IMR-90 (cell line): ENCODE results near the gene MDM4. TPM values are rescaled to one million over a fixed set of nuclear protein-coding genes. Genes with fewer than 3 reads are reported as not detected.

Experiments
- ATAC-seq: fragments of 200-7000 bp; cut with Tn5 transposase; 2 replicates; pipeline ENCODE4 v1.9.1; 2020; ENCODE audit warnings: low read depth, mild to moderate bottlenecking, moderate library complexity
- BruUV-seq: library from RNA; stranded (reverse); fragments of 400-500 nt; replicated peaks from 2 replicates; lab custom pipeline; 2021; lab: Mats Ljungman, UMichigan
- CTCF ChIA-PET: fragments of 300-600 bp; formaldehyde crosslinking; extraction: SDS; loops from one replicate; lab custom pipeline; 2021; ENCODE audit warnings: antibody characterized with exemption; lab: Yijun Ruan, JAX
- POLR2A ChIA-PET: fragments of 300-600 bp; sonication (Branson Sonifier 250); formaldehyde crosslinking; loops from one replicate; lab custom pipeline; 2022; ENCODE audit warnings: antibody characterized with exemption; ENCODE audit not compliant: unreplicated experiment; lab: Charles Lee
- DNase-seq: peaks from one replicate; pipeline ENCODE4 v3.0.0; 2013
- H2AFZ ChIP-seq: replicated peaks from 2 replicates; pipeline ENCODE3; 2013; ENCODE audit warnings: low read length, mild to moderate bottlenecking; ENCODE audit not compliant: poor library complexity
- H2AK5ac ChIP-seq: 2 replicates; pipeline ENCODE4 v1.6.1; 2013; ENCODE audit warnings: low read depth, low read length, inconsistent platforms
- H2AK9ac ChIP-seq: replicated peaks from 2 replicates; pipeline ENCODE3; 2013; ENCODE audit warnings: mild to moderate bottlenecking, low read depth, low read length, moderate library complexity; ENCODE audit not compliant: poor library complexity
- H2BK120ac ChIP-seq: 2 replicates; pipeline ENCODE4 v1.6.1; 2013; ENCODE audit warnings: low read depth, low read length, inconsistent platforms
- H2BK15ac ChIP-seq: 3 replicates; pipeline ENCODE4 v1.6.1; 2013; ENCODE audit warnings: low read depth, low read length, inconsistent platforms
- H2BK20ac ChIP-seq: 2 replicates; pipeline ENCODE4 v1.6.1; 2013; ENCODE audit warnings: low read depth, mild to moderate bottlenecking, inconsistent platforms, low read length, moderate library complexity
- H2BK5ac ChIP-seq: 2 replicates; pipeline ENCODE4 v1.6.1; 2013; ENCODE audit warnings: mild to moderate bottlenecking, low read depth, low read length, inconsistent platforms; ENCODE audit not compliant: poor library complexity, severe bottlenecking
- H3K14ac ChIP-seq: replicated peaks from 2 replicates; pipeline ENCODE4 v1.6.1; 2013; ENCODE audit warnings: low read depth, low read length, inconsistent platforms
- H3K18ac ChIP-seq: 2 replicates; pipeline ENCODE4 v1.6.1; 2013; ENCODE audit warnings: low read depth, low read length, control low read depth
- H3K23ac ChIP-seq: 2 replicates; pipeline ENCODE4 v1.6.1; 2013; ENCODE audit warnings: low read depth, low read length, inconsistent platforms
- H3K27ac ChIP-seq: 2 replicates; pipeline ENCODE4 v1.5.1; 2013; ENCODE audit warnings: mild to moderate bottlenecking, control low read depth, low read length; ENCODE audit not compliant: insufficient read depth
- H3K27me3 ChIP-seq: 2 replicates; pipeline ENCODE4 v1.6.1; 2013; ENCODE audit warnings: low read length; ENCODE audit not compliant: control insufficient read depth, insufficient read depth
- H3K36me3 ChIP-seq: 2 replicates; pipeline ENCODE4 v1.6.1; 2013; ENCODE audit warnings: low read length, mixed read lengths; ENCODE audit not compliant: control insufficient read depth, insufficient read depth
- H3K4ac ChIP-seq: 2 replicates; pipeline ENCODE4 v1.6.1; 2013; ENCODE audit warnings: low read depth, low read length, inconsistent platforms
- H3K4me1 ChIP-seq: 2 replicates; pipeline ENCODE4 v1.6.1; 2013; ENCODE audit warnings: low read length, mixed read lengths; ENCODE audit not compliant: control insufficient read depth, insufficient read depth
- H3K4me2 ChIP-seq: 2 replicates; pipeline ENCODE4 v1.6.1; 2013; ENCODE audit warnings: low read depth, mild to moderate bottlenecking, control low read depth, low read length, moderate library complexity
- H3K4me3 ChIP-seq: 2 replicates; pipeline ENCODE4 v1.5.1; 2013; ENCODE audit warnings: low read depth, mild to moderate bottlenecking, control low read depth, low read length, moderate library complexity; ENCODE audit not compliant: insufficient read depth
- H3K56ac ChIP-seq: 2 replicates; pipeline ENCODE4 v1.6.1; 2013; ENCODE audit warnings: low read length, inconsistent platforms; ENCODE audit not compliant: insufficient read depth; ENCODE audit errors: extremely low read depth
- H3K79me1 ChIP-seq, 2 experiments: 2 replicates each; pipeline ENCODE4 v1.6.1; 2013; ENCODE audit warnings: low read length in 2 of 2, inconsistent platforms in 1 of 2, low read depth in 1 of 2
- H3K9ac ChIP-seq: 2 replicates; pipeline ENCODE4 v1.6.1; 2013; ENCODE audit warnings: low read depth, low read length, control low read depth
- H3K9me1 ChIP-seq: 2 replicates; pipeline ENCODE4 v1.6.1; 2013; ENCODE audit warnings: low read length, inconsistent platforms; ENCODE audit not compliant: insufficient read depth
- H3K9me3 ChIP-seq: 2 replicates; pipeline ENCODE4 v1.6.1; 2013; ENCODE audit warnings: low read length; ENCODE audit not compliant: control insufficient read depth, insufficient read depth
- H4K20me1 ChIP-seq: 2 replicates; pipeline ENCODE4 v1.6.1; 2013; ENCODE audit warnings: low read length, inconsistent platforms; ENCODE audit not compliant: insufficient read depth
- H4K5ac ChIP-seq: 2 replicates; pipeline ENCODE4 v1.6.1; 2013; ENCODE audit warnings: mild to moderate bottlenecking, low read depth, low read length, control low read depth
- H4K8ac ChIP-seq, 2 experiments: 2 replicates each; pipeline ENCODE4 v1.6.1; 2013; ENCODE audit warnings: low read depth in 2 of 2, low read length in 2 of 2, control low read depth in 1 of 2, inconsistent platforms in 1 of 2
- H4K91ac ChIP-seq: 2 replicates; pipeline ENCODE4 v1.6.1; 2013; ENCODE audit warnings: low read depth, low read length, inconsistent platforms; ENCODE audit not compliant: insufficient read depth
- POLR2A ChIP-seq: IDR thresholded peaks from 2 replicates; pipeline ENCODE4 v1.6.1; 2012; ENCODE audit warnings: mild to moderate bottlenecking, low read depth, low read length
- WGBS, 2 experiments: methylation state at CpG; one replicate each; pipeline versions ENCODE4 v1.1.5 to v1.1.7; 2013; ENCODE audit warnings: missing lambda C conversion rate in 2 of 2; ENCODE audit not compliant: insufficient read length in 1 of 2; ENCODE audit errors: extremely low coverage in 2 of 2; 5-methylcytosine and 5-hydroxymethylcytosine counted together
- dilution Hi-C: fragments of 300-500 bp; cut with HindIII; formaldehyde crosslinking; loops from one replicate; pipeline ENCODE4 v1.14.3; 2018; ENCODE audit warnings: low sequenced_read_pairs; ENCODE audit not compliant: unreplicated experiment
- in situ Hi-C: fragments of 300-500 bp; cut with MboI; formaldehyde crosslinking; loops from 3 replicates; pipeline ENCODE4 v1.14.3; 2019; ENCODE audit warnings: low sequenced_read_pairs, inconsistent platforms, mixed read lengths
- intact Hi-C: fragments of 100-400 bp; cut with micrococcal nuclease; formaldehyde crosslinking; loops from 2 replicates; pipeline ENCODE4 v1.10.0; 2022
- polyA plus RNA-seq, 3 experiments: library from polyadenylated mRNA; depleted of rRNA; stranded (reverse); fragments of >200 nt; gene quantifications; 2 replicates each; pipeline ENCODE4 v1.2.3, GENCODE V29; 2012; ENCODE audit warnings: low replicate concordance in 1 of 3
- total RNA-seq: library from RNA; depleted of rRNA; stranded (reverse); fragments of >200 nt; gene quantifications from 2 replicates; pipeline ENCODE4 v1.2.3, GENCODE V29; 2012

MDM4 gene
- total and polyA plus RNA-seq, 2 of the 4 experiments (the other 2 are of a cell fraction) = 7.4 to 20.1 TPM

GRCh38 chr1:204493145-204493983 lies 22.8 kb upstream of the MDM4 start:
- H3K27me3 ChIP-seq = peaks cover 18% of the 10 kb centered on the region; the same call in 1 of the 2 replicates
- peak overlapping the region; percentile 69; the same call in 1 of the 2 replicates for H4K91ac ChIP-seq
- peak overlapping the region; percentile 72 for H3K4me3 ChIP-seq
- H3K4ac ChIP-seq = peak overlapping the region; percentile 55
- 0 out of 2 replicates have a peak overlapping the region, but pooled peaks have one; percentile 9 for H2AK5ac ChIP-seq
- H4K20me1 ChIP-seq = no peaks in the 10 kb centered on the region; the same call in 1 of the 2 replicates
- H2AK9ac ChIP-seq = peak overlapping the region; percentile 22
- DNase-seq (peak; percentile 33), ATAC-seq (peak; percentile 2)
- BruUV-seq = no TSS peak
- TF ChIP-seq POLR2A = no peak
- H3K14ac ChIP-seq = peak overlapping the region; percentile 36; the same call in 1 of the 2 replicates
- H2BK20ac ChIP-seq = no peak overlapping the region; the same call in 1 of the 2 replicates
- peak overlapping the region; percentile 68 for H3K4me2 ChIP-seq
- H3K9me3 ChIP-seq = no peaks in the 10 kb centered on the region
- dilution Hi-C loops = no loop called here
- peaks cover 3% of the 10 kb centered on the region; the same call in 1 of the 2 replicates for H3K4me1 ChIP-seq
- H3K9ac ChIP-seq = peak overlapping the region; percentile 47
- no peak overlapping the region; the same call in 1 of the 2 replicates for H3K18ac ChIP-seq
- ChIA-PET POLR2A (interaction anchor here (0.5 kb wide), 1 partner anchor 35 kb away, joined by 3 read pairs; no protein-coding TSS in a partner anchor), CTCF (interaction anchor here (0.6 to 3.8 kb wide), 6 partner anchors 10 to 314 kb away, joined by 3 to 22 read pairs (median 8); no protein-coding TSS in a partner anchor)
- H2AFZ ChIP-seq = peak overlapping the region; percentile 95
- peak overlapping the region; percentile 67 for H3K27ac ChIP-seq
- in situ Hi-C loops = no loop called here
- H3K56ac ChIP-seq = no peak overlapping the region
- intact Hi-C loops = no loop called here
- H4K5ac ChIP-seq = no peak overlapping the region; the same call in 1 of the 2 replicates
- H3K36me3 ChIP-seq = no peaks in the 10 kb centered on the region
- no peak overlapping the region for H3K23ac ChIP-seq
- peaks cover 0 to 3% of the 10 kb centered on the region in 2 experiments; a peak in 2 of 4 replicates for H3K79me1 ChIP-seq
- H2BK15ac ChIP-seq = no peak overlapping the region
- no peak overlapping the region for H2BK120ac ChIP-seq
- no peak overlapping the region for H2BK5ac ChIP-seq
- WGBS, 2 experiments = 60% methylated on average over 1 of the region's 15 CpGs; no CpG with 5 or more reads in 1 of the 2 experiments
- H4K8ac ChIP-seq = peak overlapping the region in 1 of 2 experiments; percentile 54; a peak in 2 of 4 replicates
- no peaks in the 10 kb centered on the region; the same call in 1 of the 2 replicates for H3K9me1 ChIP-seq
